ENCODE data around the gene GPRC5C.

Gene GPRC5C

GRCh38 chr17:74453665-74454196, 21.8 kb downstream of the GPRC5C start:
- no peak; the same call in 1 of the 2 replicates for TF ChIP-seq CTCF (conservative IDR thresholded peaks at IDR 0.05)

GRCh38 chr17:74454197-74455024, 22.5 kb downstream of the GPRC5C start:
- peak; percentile 32; the same call in 1 of the 2 replicates for TF ChIP-seq CTCF (conservative IDR thresholded peaks at IDR 0.05)
- H3K27ac ChIP-seq = peak overlapping the region; percentile 54; the same call in 1 of the 2 replicates

More at GRCh38 chr17:74453665-74454196, 21.8 kb downstream of the GPRC5C start:
- H3K27ac ChIP-seq = peak overlapping the region; percentile 54; the same call in 1 of the 2 replicates

- no peak overlapping the region for H3K27ac ChIP-seq
- TF ChIP-seq CTCF (conservative IDR thresholded peaks at IDR 0.05) = no peak
Measured at GRCh38 chr17:74455025-74455545, 23.2 kb downstream of the GPRC5C start.

GRCh38 chr17:74455821-74456220, 23.9 kb downstream of the GPRC5C start:
- TF ChIP-seq CTCF (conservative IDR thresholded peaks at IDR 0.05) = no peak

GRCh38 chr17:74457146-74457819, 25.4 kb downstream of the GPRC5C start:
- no peak overlapping the region for H3K27ac ChIP-seq
- peak; percentile 94 for TF ChIP-seq CTCF (conservative IDR thresholded peaks at IDR 0.05)

More at GRCh38 chr17:74455821-74456220, 23.9 kb downstream of the GPRC5C start:
- H3K27ac ChIP-seq = no peak overlapping the region

- H3K27ac ChIP-seq = no peak overlapping the region
- no peak; the same call in none of the 2 replicates for TF ChIP-seq CTCF (conservative IDR thresholded peaks at IDR 0.05)
Measured at GRCh38 chr17:74457820-74458166, 25.9 kb downstream of the GPRC5C start.

GRCh38 chr17:74458835-74459234, 26.9 kb downstream of the GPRC5C start:
- no peak for TF ChIP-seq CTCF (conservative IDR thresholded peaks at IDR 0.05)
- no peak overlapping the region for H3K27ac ChIP-seq

Measured in VCaP (cell line).